Ishikawa (cell line): ENCODE data around the gene MDFIC.

Experiments
- CEBPB ChIP-seq: IDR thresholded peaks from 2 replicates; pipeline ENCODE4 v1.6.1; 2012
- CREB1 ChIP-seq: IDR thresholded peaks from 2 replicates; pipeline ENCODE4 v1.6.1; 2012; ENCODE audit warnings: low read depth
- EGR1 ChIP-seq: IDR thresholded peaks from 2 replicates; pipeline ENCODE4 v1.6.1; 2012
- EP300 ChIP-seq: IDR thresholded peaks from 2 replicates; pipeline ENCODE4 v1.6.1; 2012; ENCODE audit warnings: borderline replicate concordance
- FOXM1 ChIP-seq: IDR thresholded peaks from 2 replicates; pipeline ENCODE4 v1.6.1; 2012; ENCODE audit warnings: low read depth, borderline replicate concordance
- NFIC ChIP-seq: IDR thresholded peaks from 2 replicates; pipeline ENCODE4 v1.6.1; 2012
- RAD21 ChIP-seq: IDR thresholded peaks from 2 replicates; pipeline ENCODE4 v1.6.1; 2012; ENCODE audit warnings: low read depth
- REST ChIP-seq: IDR thresholded peaks from 2 replicates; pipeline ENCODE4 v1.6.1; 2012; ENCODE audit warnings: low read depth, mild to moderate bottlenecking
- TAF1 ChIP-seq: IDR thresholded peaks from 2 replicates; pipeline ENCODE4 v1.6.1; 2012; ENCODE audit warnings: low read depth, mild to moderate bottlenecking
- TCF12 ChIP-seq: IDR thresholded peaks from 2 replicates; pipeline ENCODE4 v1.6.1; 2012; ENCODE audit warnings: low read depth
- TEAD4 ChIP-seq: IDR thresholded peaks from 2 replicates; pipeline ENCODE4 v1.6.1; 2012
- YY1 ChIP-seq: IDR thresholded peaks from 2 replicates; pipeline ENCODE4 v1.6.1; 2012; ENCODE audit warnings: low read depth
- ZBTB7A ChIP-seq: IDR thresholded peaks from 2 replicates; pipeline ENCODE4 v1.6.1; 2012; ENCODE audit warnings: low read depth
- TF ChIP-seq, protein P1 (sequence below): IDR thresholded peaks from 2 replicates; pipeline ENCODE4 v1.6.1; 2012
- TF ChIP-seq, protein P2 (sequence below): IDR thresholded peaks from 2 replicates; pipeline ENCODE4 v1.6.1; 2012

MDFIC gene

DNA sequence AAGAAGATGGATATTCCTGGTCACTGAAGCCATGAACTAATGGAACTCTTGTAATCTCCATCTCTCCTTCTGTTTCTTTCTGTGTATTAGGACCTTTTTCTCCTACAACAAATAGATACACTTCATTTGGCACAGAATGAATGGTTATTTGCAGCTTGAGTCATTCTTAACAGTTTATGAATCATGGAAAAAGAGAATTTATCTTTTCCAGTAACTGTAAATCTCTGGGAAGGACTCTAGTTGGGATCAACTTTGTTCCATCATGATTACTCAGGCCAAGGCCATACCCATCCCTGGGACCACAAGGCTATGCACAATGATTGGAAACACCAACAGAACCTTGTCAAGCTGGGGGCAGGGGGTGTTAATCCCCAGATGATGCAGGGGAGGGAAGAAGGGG is 36.1 kb upstream of the MDFIC start:
- TF ChIP-seq, protein P1, sequence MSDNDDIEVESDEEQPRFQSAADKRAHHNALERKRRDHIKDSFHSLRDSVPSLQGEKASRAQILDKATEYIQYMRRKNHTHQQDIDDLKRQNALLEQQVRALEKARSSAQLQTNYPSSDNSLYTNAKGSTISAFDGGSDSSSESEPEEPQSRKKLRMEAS = no peak
- no peak for TF ChIP-seq TEAD4

- TF ChIP-seq TCF12 = no peak
- no peak for TF ChIP-seq FOXM1
- no peak for TF ChIP-seq YY1
- TF ChIP-seq REST = no peak
- TF ChIP-seq EGR1 = no peak
- TF ChIP-seq RAD21 = no peak
- no peak for TF ChIP-seq EP300
- no peak for TF ChIP-seq CREB1
- no peak for TF ChIP-seq ZBTB7A
- no peak for TF ChIP-seq CEBPB
- TF ChIP-seq TAF1 = no peak
- TF ChIP-seq, protein P1 = no peak
- TF ChIP-seq NFIC = no peak
- TF ChIP-seq, protein P2, sequence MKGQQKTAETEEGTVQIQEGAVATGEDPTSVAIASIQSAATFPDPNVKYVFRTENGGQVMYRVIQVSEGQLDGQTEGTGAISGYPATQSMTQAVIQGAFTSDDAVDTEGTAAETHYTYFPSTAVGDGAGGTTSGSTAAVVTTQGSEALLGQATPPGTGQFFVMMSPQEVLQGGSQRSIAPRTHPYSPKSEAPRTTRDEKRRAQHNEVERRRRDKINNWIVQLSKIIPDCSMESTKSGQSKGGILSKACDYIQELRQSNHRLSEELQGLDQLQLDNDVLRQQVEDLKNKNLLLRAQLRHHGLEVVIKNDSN = no peak
- TF ChIP-seq TEAD4 = no peak
Observed at GRCh38 chr7:114886241-114886640, 35.7 kb upstream of the MDFIC start.

GRCh38 chr7:114889646-114890285 is 32.1 kb upstream of the MDFIC start:
- TF ChIP-seq TCF12 (no peak), REST (no peak), CEBPB (no peak), EP300 (no peak), NFIC (no peak), FOXM1 (no peak), YY1 (no peak), CREB1 (no peak), ZBTB7A (no peak)
- TF ChIP-seq, protein P2 = no peak

DNA sequence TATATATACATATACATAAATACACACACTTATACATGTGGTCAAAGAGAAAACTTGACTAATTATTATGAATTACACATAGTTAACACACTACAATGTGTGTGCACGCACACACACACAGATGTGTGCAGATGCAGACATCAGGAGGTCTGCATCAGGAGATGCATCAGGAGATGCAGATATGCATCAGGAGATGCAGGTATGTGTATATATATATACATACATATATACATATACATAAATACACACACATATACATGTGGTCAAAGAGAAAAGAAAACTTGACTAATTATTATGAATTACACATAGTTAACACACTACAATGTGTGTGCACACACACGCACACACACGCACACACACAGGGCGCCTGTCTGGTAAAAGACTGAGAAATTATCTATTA is 31.3 kb upstream of the MDFIC start:
- no peak for TF ChIP-seq TCF12
- no peak for TF ChIP-seq EGR1
- TF ChIP-seq RAD21 = no peak
- no peak for TF ChIP-seq TAF1
- no peak for TF ChIP-seq NFIC
- TF ChIP-seq, protein P1 = no peak
- TF ChIP-seq, protein P2 = no peak
- TF ChIP-seq EP300 = no peak
- TF ChIP-seq CREB1 = no peak
- no peak for TF ChIP-seq CEBPB
- no peak for TF ChIP-seq REST
- TF ChIP-seq ZBTB7A = no peak
- no peak for TF ChIP-seq FOXM1
- no peak for TF ChIP-seq TEAD4
- TF ChIP-seq YY1 = no peak
